ENCODE data around the gene RBBP8. TPM values are rescaled to one million over a fixed set of nuclear protein-coding genes. Genes with fewer than 3 reads are reported as not detected.
A peak's percentile ranks its signal among the peaks of the same experiment; 100 is the strongest.

RBBP8 gene
- total RNA-seq, 1 donor from 2014 or later = 64.8 TPM

GRCh38 chr18:23042133-23042532 lies 109.0 kb downstream of the RBBP8 start:
- no peak overlapping the region for H2AFZ ChIP-seq (replicated peaks)
- Mint-ChIP-seq H3K36me3 (peaks cover 3% of the 10 kb centered on the region), H3K27me3 (ENCODE audit: insufficient read depth, low read depth) (peaks cover 3% of the 10 kb centered on the region), H3K4me1 (peaks cover 2% of the 10 kb centered on the region), H3K4me3 (no peak overlapping the region), H3K27ac (no peak overlapping the region), H3K9me3 (peaks cover 7% of the 10 kb centered on the region)
- no peak overlapping the region for H3K27ac ChIP-seq
- no peak for DNase-seq (ENCODE audit: low spot score)
- H3F3A ChIP-seq (ENCODE audit: low read depth) = peaks cover 4% of the 10 kb centered on the region
- H3K79me2 ChIP-seq (ENCODE audit: low read depth) = no peaks in the 10 kb centered on the region
- no peaks in the 10 kb centered on the region for H3K27me3 ChIP-seq
- H3K9me3 ChIP-seq (ENCODE audit: low read depth) = no peaks in the 10 kb centered on the region
- H3K4me3 ChIP-seq = no peak overlapping the region
- H3K36me3 ChIP-seq = no peaks in the 10 kb centered on the region
- no peak overlapping the region for H3K4me2 ChIP-seq
- peaks cover 9% of the 10 kb centered on the region for H3K4me1 ChIP-seq
- H3K9ac ChIP-seq = no peak overlapping the region
- H4K20me1 ChIP-seq (ENCODE audit: low read depth) = no peaks in the 10 kb centered on the region
- no peak for TF ChIP-seq EZH2 (IDR thresholded peaks at IDR 0.05)
- no peak for TF ChIP-seq CTCF (IDR thresholded peaks at IDR 0.05)

- no peak overlapping the region for H2AFZ ChIP-seq (replicated peaks)
- no peak for TF ChIP-seq EZH2 (IDR thresholded peaks at IDR 0.05)
- no peak for TF ChIP-seq EZH2phosphoT487 (IDR thresholded peaks at IDR 0.05)
- TF ChIP-seq CTCF (IDR thresholded peaks at IDR 0.05) = no peak
- H3K4me3 ChIP-seq = no peak overlapping the region
- H3K27ac ChIP-seq = no peak overlapping the region
- Mint-ChIP-seq H3K9me3 (peaks cover 7% of the 10 kb centered on the region), H3K36me3 (peaks cover 3% of the 10 kb centered on the region), H3K4me1 (no peaks in the 10 kb centered on the region), H3K4me3 (no peak overlapping the region), H3K27me3 (ENCODE audit: insufficient read depth, low read depth) (peaks cover 3% of the 10 kb centered on the region), H3K27ac (no peak overlapping the region)
- no peaks in the 10 kb centered on the region for H3K79me2 ChIP-seq (ENCODE audit: low read depth)
- H3K4me2 ChIP-seq = no peak overlapping the region
- no peaks in the 10 kb centered on the region for H3K27me3 ChIP-seq
- H3F3A ChIP-seq (ENCODE audit: low read depth) = peaks cover 4% of the 10 kb centered on the region
- no peaks in the 10 kb centered on the region for H3K36me3 ChIP-seq
- peaks cover 9% of the 10 kb centered on the region for H3K4me1 ChIP-seq
- no peaks in the 10 kb centered on the region for H3K9me3 ChIP-seq (ENCODE audit: low read depth)
- H3K9ac ChIP-seq = no peak overlapping the region
- H4K20me1 ChIP-seq (ENCODE audit: low read depth) = no peaks in the 10 kb centered on the region
- DNase-seq (ENCODE audit: low spot score) = no peak
Observed at GRCh38 chr18:23043803-23044376, 110.8 kb downstream of the RBBP8 start.

- no peaks in the 10 kb centered on the region for H3K36me3 Mint-ChIP-seq
- Histone ChIP-seq H2AFZ (replicated peaks) (peak overlapping the region; percentile 68), H3K4me1 (peaks cover 16% of the 10 kb centered on the region), H3K27ac (no peak overlapping the region), H4K20me1 (ENCODE audit: low read depth) (no peaks in the 10 kb centered on the region), H3K4me3 (no peak overlapping the region), H3K9me3 (ENCODE audit: low read depth) (no peaks in the 10 kb centered on the region), H3K36me3 (no peaks in the 10 kb centered on the region), H3F3A (ENCODE audit: low read depth) (peaks cover 4% of the 10 kb centered on the region), H3K79me2 (ENCODE audit: low read depth) (no peaks in the 10 kb centered on the region), H3K4me2 (no peak overlapping the region), H3K27me3 (no peaks in the 10 kb centered on the region), H3K9ac (no peak overlapping the region)
- H3K9me3 Mint-ChIP-seq = no peaks in the 10 kb centered on the region
- no peak for TF ChIP-seq EZH2 (IDR thresholded peaks at IDR 0.05)
- TF ChIP-seq CTCF (IDR thresholded peaks at IDR 0.05) = no peak
- TF ChIP-seq EZH2phosphoT487 (IDR thresholded peaks at IDR 0.05) = no peak
- DNase-seq (ENCODE audit: low spot score) = no peak
- peak overlapping the region; percentile 40 for H3K27ac Mint-ChIP-seq
- peaks cover 10% of the 10 kb centered on the region for H3K27me3 Mint-ChIP-seq (ENCODE audit: insufficient read depth, low read depth)
- H3K4me3 Mint-ChIP-seq = no peak overlapping the region
- peaks cover 14% of the 10 kb centered on the region for H3K4me1 Mint-ChIP-seq
Observed at GRCh38 chr18:23049698-23050373, 116.7 kb downstream of the RBBP8 start.
